ENCODE measurements around the gene SEMA4D. TPM values are rescaled to one million over a fixed set of nuclear protein-coding genes. Genes with fewer than 3 reads are reported as not detected.

Gene SEMA4D
- polyA plus RNA-seq, 1 donor from 2014 or later = 34.0 TPM

DNA sequence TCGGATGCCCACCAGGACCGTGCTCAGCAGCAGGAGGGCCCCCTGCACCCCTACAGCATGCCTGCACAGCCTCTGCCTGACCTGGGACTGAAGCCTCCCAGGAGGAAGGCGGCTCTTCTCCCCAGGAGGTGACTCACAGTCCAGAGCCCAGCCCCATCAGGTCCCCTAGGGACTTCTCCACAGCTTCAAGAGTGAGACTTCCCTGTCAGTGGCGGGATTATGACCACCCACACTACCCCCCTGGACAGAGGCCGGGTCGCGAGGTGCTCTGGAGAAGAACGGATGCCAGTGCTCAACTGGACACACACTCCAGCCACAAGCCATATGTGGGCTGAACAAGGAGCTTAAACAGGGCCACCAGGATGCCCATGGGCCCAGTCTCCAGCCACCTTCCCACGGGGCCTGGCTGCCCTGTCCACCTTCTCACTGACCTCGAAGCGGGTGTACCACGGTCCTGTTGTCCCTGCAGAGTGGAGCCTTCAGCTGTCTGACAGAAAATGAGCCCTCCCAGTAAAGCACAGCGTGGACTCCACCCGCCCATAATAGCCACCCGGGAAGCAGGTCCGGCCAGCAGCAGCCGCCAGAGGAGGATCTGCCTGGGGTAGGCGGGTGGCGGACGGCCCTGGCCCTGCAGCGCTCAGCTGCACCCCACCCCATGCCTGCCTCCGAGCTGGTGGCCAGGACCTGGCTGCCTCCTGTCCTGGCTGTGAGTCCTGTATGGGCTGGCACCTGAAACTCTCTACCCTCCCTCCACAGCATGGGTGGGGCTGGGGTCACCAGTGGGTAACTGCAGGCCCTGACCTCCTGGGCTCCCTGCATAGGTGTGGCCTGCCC lies 54.7 kb downstream of the SEMA4D start:
- H3K4me3 ChIP-seq (ENCODE audit: low read length) = peak overlapping the region; percentile 39
- H3F3A ChIP-seq (ENCODE audit: insufficient read depth, low read length, poor library complexity, severe bottlenecking) = no peaks in the 10 kb centered on the region
- H3K9me2 ChIP-seq (ENCODE audit: insufficient read depth, low read length) = no peaks in the 10 kb centered on the region
- no peak overlapping the region for H2AFZ ChIP-seq (ENCODE audit: low read depth, low read length)
- no peaks in the 10 kb centered on the region for H4K20me1 ChIP-seq (ENCODE audit: insufficient read depth)
- no peaks in the 10 kb centered on the region for H3K36me3 ChIP-seq (ENCODE audit: insufficient read depth, low read length)
- H3K9me3 ChIP-seq (ENCODE audit: low read length) = no peaks in the 10 kb centered on the region
- no peak for TF ChIP-seq RAD21 (conservative IDR thresholded peaks at IDR 0.05)
- TF ChIP-seq, protein P1, sequence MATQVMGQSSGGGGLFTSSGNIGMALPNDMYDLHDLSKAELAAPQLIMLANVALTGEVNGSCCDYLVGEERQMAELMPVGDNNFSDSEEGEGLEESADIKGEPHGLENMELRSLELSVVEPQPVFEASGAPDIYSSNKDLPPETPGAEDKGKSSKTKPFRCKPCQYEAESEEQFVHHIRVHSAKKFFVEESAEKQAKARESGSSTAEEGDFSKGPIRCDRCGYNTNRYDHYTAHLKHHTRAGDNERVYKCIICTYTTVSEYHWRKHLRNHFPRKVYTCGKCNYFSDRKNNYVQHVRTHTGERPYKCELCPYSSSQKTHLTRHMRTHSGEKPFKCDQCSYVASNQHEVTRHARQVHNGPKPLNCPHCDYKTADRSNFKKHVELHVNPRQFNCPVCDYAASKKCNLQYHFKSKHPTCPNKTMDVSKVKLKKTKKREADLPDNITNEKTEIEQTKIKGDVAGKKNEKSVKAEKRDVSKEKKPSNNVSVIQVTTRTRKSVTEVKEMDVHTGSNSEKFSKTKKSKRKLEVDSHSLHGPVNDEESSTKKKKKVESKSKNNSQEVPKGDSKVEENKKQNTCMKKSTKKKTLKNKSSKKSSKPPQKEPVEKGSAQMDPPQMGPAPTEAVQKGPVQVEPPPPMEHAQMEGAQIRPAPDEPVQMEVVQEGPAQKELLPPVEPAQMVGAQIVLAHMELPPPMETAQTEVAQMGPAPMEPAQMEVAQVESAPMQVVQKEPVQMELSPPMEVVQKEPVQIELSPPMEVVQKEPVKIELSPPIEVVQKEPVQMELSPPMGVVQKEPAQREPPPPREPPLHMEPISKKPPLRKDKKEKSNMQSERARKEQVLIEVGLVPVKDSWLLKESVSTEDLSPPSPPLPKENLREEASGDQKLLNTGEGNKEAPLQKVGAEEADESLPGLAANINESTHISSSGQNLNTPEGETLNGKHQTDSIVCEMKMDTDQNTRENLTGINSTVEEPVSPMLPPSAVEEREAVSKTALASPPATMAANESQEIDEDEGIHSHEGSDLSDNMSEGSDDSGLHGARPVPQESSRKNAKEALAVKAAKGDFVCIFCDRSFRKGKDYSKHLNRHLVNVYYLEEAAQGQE (IDR thresholded peaks at IDR 0.05; ENCODE audit: borderline replicate concordance) = no peak
- TF ChIP-seq EP300 (conservative IDR thresholded peaks at IDR 0.05; ENCODE audit: poor library complexity, severe bottlenecking) = no peak
- no peak for TF ChIP-seq POLR2AphosphoS5 (IDR thresholded peaks at IDR 0.05)
- TF ChIP-seq EZH2 (IDR thresholded peaks at IDR 0.05; ENCODE audit: borderline replicate concordance, insufficient read depth, low read length, poor library complexity, severe bottlenecking) = no peak
- TF ChIP-seq SMC3 (conservative IDR thresholded peaks at IDR 0.05; ENCODE audit: poor library complexity) = no peak
- TF ChIP-seq TAF1 (IDR thresholded peaks at IDR 0.05; ENCODE audit: low read depth) = no peak
- no peak for TF ChIP-seq MXI1 (conservative IDR thresholded peaks at IDR 0.05; ENCODE audit: poor library complexity, severe bottlenecking)
- H3K4me2 ChIP-seq (ENCODE audit: low read length) = no peak overlapping the region
- H3K79me2 ChIP-seq (replicated peaks; ENCODE audit: insufficient read depth, low read length) = peaks cover 28% of the 10 kb centered on the region
- H3K27me3 ChIP-seq (ENCODE audit: insufficient read depth, low read depth, low read length) = no peaks in the 10 kb centered on the region
- H3K27ac ChIP-seq (ENCODE audit: low read length) = peak overlapping the region; percentile 84
- H3K9ac ChIP-seq (ENCODE audit: low read length) = peak overlapping the region; percentile 57

GRCh38 chr9:89442501-89442978 lies 55.4 kb downstream of the SEMA4D start:
- H3K4me2 ChIP-seq (ENCODE audit: low read length) = no peak overlapping the region
- H3K9me2 ChIP-seq (ENCODE audit: insufficient read depth, low read length) = no peaks in the 10 kb centered on the region
- no peaks in the 10 kb centered on the region for H3K36me3 ChIP-seq (ENCODE audit: insufficient read depth, low read length)
- no peak overlapping the region for H3K9ac ChIP-seq (ENCODE audit: low read length)
- no peak overlapping the region for H3K4me3 ChIP-seq (ENCODE audit: low read length)
- no peaks in the 10 kb centered on the region for H4K20me1 ChIP-seq (ENCODE audit: insufficient read depth)
- peak overlapping the region; percentile 28 for H3K27ac ChIP-seq (ENCODE audit: low read length)
- H3K9me3 ChIP-seq (ENCODE audit: low read length) = no peaks in the 10 kb centered on the region
- no peaks in the 10 kb centered on the region for H3K27me3 ChIP-seq (ENCODE audit: insufficient read depth, low read depth, low read length)
- H2AFZ ChIP-seq (ENCODE audit: low read depth, low read length) = no peak overlapping the region
- TF ChIP-seq EZH2 (IDR thresholded peaks at IDR 0.05; ENCODE audit: borderline replicate concordance, insufficient read depth, low read length, poor library complexity, severe bottlenecking) (no peak), MXI1 (conservative IDR thresholded peaks at IDR 0.05; ENCODE audit: poor library complexity, severe bottlenecking) (no peak), TAF1 (IDR thresholded peaks at IDR 0.05; ENCODE audit: low read depth) (no peak), RAD21 (conservative IDR thresholded peaks at IDR 0.05) (no peak), SMC3 (conservative IDR thresholded peaks at IDR 0.05; ENCODE audit: poor library complexity) (no peak), EP300 (conservative IDR thresholded peaks at IDR 0.05; ENCODE audit: poor library complexity, severe bottlenecking) (no peak), POLR2AphosphoS5 (IDR thresholded peaks at IDR 0.05) (no peak)
- TF ChIP-seq, protein P2, sequence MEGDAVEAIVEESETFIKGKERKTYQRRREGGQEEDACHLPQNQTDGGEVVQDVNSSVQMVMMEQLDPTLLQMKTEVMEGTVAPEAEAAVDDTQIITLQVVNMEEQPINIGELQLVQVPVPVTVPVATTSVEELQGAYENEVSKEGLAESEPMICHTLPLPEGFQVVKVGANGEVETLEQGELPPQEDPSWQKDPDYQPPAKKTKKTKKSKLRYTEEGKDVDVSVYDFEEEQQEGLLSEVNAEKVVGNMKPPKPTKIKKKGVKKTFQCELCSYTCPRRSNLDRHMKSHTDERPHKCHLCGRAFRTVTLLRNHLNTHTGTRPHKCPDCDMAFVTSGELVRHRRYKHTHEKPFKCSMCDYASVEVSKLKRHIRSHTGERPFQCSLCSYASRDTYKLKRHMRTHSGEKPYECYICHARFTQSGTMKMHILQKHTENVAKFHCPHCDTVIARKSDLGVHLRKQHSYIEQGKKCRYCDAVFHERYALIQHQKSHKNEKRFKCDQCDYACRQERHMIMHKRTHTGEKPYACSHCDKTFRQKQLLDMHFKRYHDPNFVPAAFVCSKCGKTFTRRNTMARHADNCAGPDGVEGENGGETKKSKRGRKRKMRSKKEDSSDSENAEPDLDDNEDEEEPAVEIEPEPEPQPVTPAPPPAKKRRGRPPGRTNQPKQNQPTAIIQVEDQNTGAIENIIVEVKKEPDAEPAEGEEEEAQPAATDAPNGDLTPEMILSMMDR (IDR thresholded peaks at IDR 0.05; ENCODE audit: poor library complexity, severe bottlenecking) = no peak
- TF ChIP-seq, protein P1 (IDR thresholded peaks at IDR 0.05; ENCODE audit: borderline replicate concordance) = no peak
- peaks cover 28% of the 10 kb centered on the region for H3K79me2 ChIP-seq (replicated peaks; ENCODE audit: insufficient read depth, low read length)
- no peaks in the 10 kb centered on the region for H3F3A ChIP-seq (ENCODE audit: insufficient read depth, low read length, poor library complexity, severe bottlenecking)
